ENCODE measurements around the gene RBM20.
"Not testable (repeated sequence)": the region's sequence is repeated elsewhere in the genome, so short reads cannot be mapped to it uniquely, and the experiment has no call there.

The RBM20 gene

GRCh38 chr10:110679486-110680272, 35.5 kb downstream of the RBM20 start:
- DNase-seq = peak; percentile 21

- DNase-seq = no peak
Observed at GRCh38 chr10:110680273-110681020, 36.3 kb downstream of the RBM20 start.

- DNase-seq = peak; percentile 35
Observed at GRCh38 chr10:110681023-110681681, 37.0 kb downstream of the RBM20 start.

- DNase-seq = no peak
Observed at GRCh38 chr10:110682348-110682747, 38.2 kb downstream of the RBM20 start.

GRCh38 chr10:110684800-110685446, 40.8 kb downstream of the RBM20 start:
- no peak for DNase-seq

GRCh38 chr10:110686047-110686446, 41.9 kb downstream of the RBM20 start:
- DNase-seq = no peak

- no peak for DNase-seq
Observed at GRCh38 chr10:110686949-110687348, 42.8 kb downstream of the RBM20 start.

GRCh38 chr10:110687400-110687799, 43.3 kb downstream of the RBM20 start:
- no peak for DNase-seq

- no peak for DNase-seq
Observed at GRCh38 chr10:110691139-110691538, 47.0 kb downstream of the RBM20 start.

GRCh38 chr10:110694263-110694662, 50.1 kb downstream of the RBM20 start:
- no peak for DNase-seq

GRCh38 chr10:110694820-110695538, 50.8 kb downstream of the RBM20 start:
- no peak for DNase-seq

GRCh38 chr10:110695539-110695886, 51.4 kb downstream of the RBM20 start:
- DNase-seq = no peak

- no peak for DNase-seq
Observed at GRCh38 chr10:110696436-110696835, 52.3 kb downstream of the RBM20 start.

- no peak for DNase-seq
Observed at GRCh38 chr10:110698340-110698739, 54.2 kb downstream of the RBM20 start.

- no peak for DNase-seq
Observed at GRCh38 chr10:110698782-110699201, 54.7 kb downstream of the RBM20 start.

- no peak for DNase-seq
Observed at GRCh38 chr10:110699859-110700468, 55.8 kb downstream of the RBM20 start.

- DNase-seq = no peak
Observed at GRCh38 chr10:110700947-110701616, 56.9 kb downstream of the RBM20 start.

- DNase-seq = no peak
Observed at GRCh38 chr10:110701617-110701971, 57.5 kb downstream of the RBM20 start.

GRCh38 chr10:110704070-110704469, 59.9 kb downstream of the RBM20 start:
- DNase-seq = no peak

GRCh38 chr10:110704906-110705476, 60.9 kb downstream of the RBM20 start:
- no peak for DNase-seq

GRCh38 chr10:110705596-110705995, 61.5 kb downstream of the RBM20 start:
- not testable (repeated sequence) for DNase-seq

All from NCI-H1694 treated with DMSO at 0.1 percent for 48 hours (cell line).